Endodermal cell (in vitro differentiated cells): ENCODE results near the gene ZNF621. TPM values are rescaled to one million over a fixed set of nuclear protein-coding genes. Genes with fewer than 3 reads are reported as not detected.

Experiments
- DNase-seq: peaks from one replicate; pipeline ENCODE4 v3.0.0-alpha.2; 2017
- H3K27ac ChIP-seq: 2 replicates; pipeline ENCODE4 v1.5.1; 2013; ENCODE audit warnings: mild to moderate bottlenecking, low read depth, low read length, moderate library complexity
- H3K27me3 ChIP-seq: 2 replicates; pipeline ENCODE4 v1.6.1; 2013; ENCODE audit warnings: mild to moderate bottlenecking, low read length, moderate library complexity; ENCODE audit not compliant: insufficient read depth, control insufficient read depth, poor library complexity, severe bottlenecking
- H3K36me3 ChIP-seq: 2 replicates; pipeline ENCODE4 v1.7.0; 2013; ENCODE audit warnings: mild to moderate bottlenecking, low read length, moderate library complexity; ENCODE audit not compliant: control insufficient read depth, insufficient read depth
- H3K4me1 ChIP-seq: one replicate; pipeline ENCODE4 v1.7.0; 2013; ENCODE audit warnings: low read length; ENCODE audit not compliant: control insufficient read depth, insufficient read depth
- H3K4me3 ChIP-seq: 2 replicates; pipeline ENCODE4 v1.5.1; 2013; ENCODE audit warnings: mild to moderate bottlenecking, low read length, moderate library complexity
- H3K9ac ChIP-seq: 2 replicates; pipeline ENCODE4 v1.6.1; 2013; ENCODE audit warnings: mild to moderate bottlenecking, low read length, moderate library complexity; ENCODE audit not compliant: poor library complexity, severe bottlenecking; ENCODE audit errors: extremely low read depth
- H3K9me3 ChIP-seq: 2 replicates; pipeline ENCODE4 v1.6.1; 2013; ENCODE audit warnings: mild to moderate bottlenecking, low read length, moderate library complexity; ENCODE audit not compliant: control insufficient read depth
- H3K27ac Mint-ChIP-seq: 2 replicates; pipeline ENCODE4 v1.8.0; 2020; ENCODE audit warnings: mixed read lengths
- H3K27me3 Mint-ChIP-seq: 2 replicates; pipeline ENCODE4 v1.8.0; 2021; ENCODE audit warnings: mild to moderate bottlenecking, mixed read lengths; ENCODE audit not compliant: insufficient read depth
- H3K36me3 Mint-ChIP-seq: 2 replicates; pipeline ENCODE4 v1.8.0; 2020; ENCODE audit warnings: low read depth, mixed read lengths
- H3K4me1 Mint-ChIP-seq: 2 replicates; pipeline ENCODE4 v1.8.0; 2020; ENCODE audit warnings: mixed read lengths
- H3K4me3 Mint-ChIP-seq: 2 replicates; pipeline ENCODE4 v1.8.0; 2020; ENCODE audit warnings: mild to moderate bottlenecking, moderate library complexity, mixed read lengths
- H3K9me3 Mint-ChIP-seq: 2 replicates; pipeline ENCODE4 v1.8.0; 2020; ENCODE audit warnings: mild to moderate bottlenecking, mixed read lengths
- CTCF ChIP-seq: fragments of 200-600 bp; sonication (generic); conservative IDR thresholded peaks from 2 replicates; pipeline ENCODE4 v1.5.0; 2021; ENCODE audit warnings: antibody characterized with exemption, mild to moderate bottlenecking
- WGBS, 2 experiments: methylation state at CpG; one replicate each; pipeline versions ENCODE4 v1.1.5 to v1.1.7; 2013; ENCODE audit warnings: missing lambda C conversion rate in 2 of 2, mixed read lengths in 1 of 2; ENCODE audit not compliant: insufficient coverage in 1 of 2, insufficient read length in 1 of 2; 5-methylcytosine and 5-hydroxymethylcytosine counted together
- total RNA-seq, 2 donors: library from RNA; stranded (reverse); fragmentation: NEBNext Ultra II Directional in 1 of 2; extraction: Animal tissue kit (Norgen Biotek cat#: 25700) in 1 of 2; gene quantifications; 2 replicates in 1 of 2; 3 replicates in 1 of 2; pipeline ENCODE4 v1.2.1, GENCODE V29; 2021

ZNF621 gene
- total RNA-seq, 2 donors from 2014 or later: 21.3 to 32.1 TPM

- H3K27ac ChIP-seq: no peak overlapping the region
- H3K4me3 Mint-ChIP-seq: no peak overlapping the region
- no peaks in the 10 kb centered on the region for H3K27me3 ChIP-seq
- peaks cover 4% of the 10 kb centered on the region for H3K9me3 Mint-ChIP-seq
- no peak for TF ChIP-seq CTCF
- no peak overlapping the region for H3K9ac ChIP-seq
- no peak overlapping the region for H3K27ac Mint-ChIP-seq
- no peaks in the 10 kb centered on the region for H3K36me3 ChIP-seq
- WGBS, 2 experiments: 100% methylated on average over 2 of the region's 2 CpGs; no CpG with 5 or more reads in 1 of the 2 experiments
- no peak overlapping the region for H3K4me3 ChIP-seq
- H3K27me3 Mint-ChIP-seq: peaks cover 3% of the 10 kb centered on the region
- no peak for DNase-seq
- no peaks in the 10 kb centered on the region for H3K9me3 ChIP-seq
- peaks cover 4% of the 10 kb centered on the region for H3K36me3 Mint-ChIP-seq
- peaks cover 4% of the 10 kb centered on the region for H3K4me1 Mint-ChIP-seq
- H3K4me1 ChIP-seq: no peaks in the 10 kb centered on the region
These were observed 22.7 kb upstream of the ZNF621 start for GRCh38 chr3:40502034-40502433.

- Histone ChIP-seq H3K27ac (no peak overlapping the region), H3K36me3 (peaks cover 18% of the 10 kb centered on the region), H3K4me3 (peak overlapping the region; percentile 90), H3K9me3 (peaks cover 5% of the 10 kb centered on the region), H3K4me1 (no peaks in the 10 kb centered on the region), H3K27me3 (no peaks in the 10 kb centered on the region), H3K9ac (no peak overlapping the region)
- no peak for DNase-seq
- H3K4me3 Mint-ChIP-seq: peak overlapping the region; percentile 98
- no peak overlapping the region for H3K27ac Mint-ChIP-seq
- H3K9me3 Mint-ChIP-seq: peaks cover 6% of the 10 kb centered on the region
- peaks cover 28% of the 10 kb centered on the region for H3K36me3 Mint-ChIP-seq
- TF ChIP-seq CTCF: no peak
- peaks cover 4% of the 10 kb centered on the region for H3K4me1 Mint-ChIP-seq
- H3K27me3 Mint-ChIP-seq: peaks cover 3% of the 10 kb centered on the region
- 89 to 94% methylated on average over 4 to 5 of the region's 5 CpGs for WGBS, 2 experiments
These were observed 19.9 kb upstream of the ZNF621 start for GRCh38 chr3:40504636-40505430.

GRCh38 chr3:40505599-40506462 is 18.9 kb upstream of the ZNF621 start, which contains the start of gene ZNF620:
Gene ZNF620, plus strand, starts transcription at chr3:40506039. Its CDS starts 314 bp downstream, at chr3:40506353.
- H3K36me3 ChIP-seq: peaks cover 23% of the 10 kb centered on the region
- peak; percentile 68 for TF ChIP-seq CTCF
- peaks cover 8% of the 10 kb centered on the region for H3K9me3 Mint-ChIP-seq
- H3K4me3 Mint-ChIP-seq: peak within 1 kb of the TSS; percentile 98
- H3K27ac ChIP-seq: no peak within 1 kb of the TSS
- 11 to 22% methylated on average over 18 to 44 of the region's 44 CpGs for WGBS, 2 experiments
- peak within 1 kb of the TSS; percentile 98 for H3K27ac Mint-ChIP-seq
- H3K27me3 ChIP-seq: no peaks in the 10 kb centered on the region
- peaks cover 5% of the 10 kb centered on the region for H3K9me3 ChIP-seq
- H3K4me1 ChIP-seq: no peaks in the 10 kb centered on the region
- peaks cover 3% of the 10 kb centered on the region for H3K27me3 Mint-ChIP-seq
- H3K36me3 Mint-ChIP-seq: peaks cover 38% of the 10 kb centered on the region
- peaks cover 4% of the 10 kb centered on the region for H3K4me1 Mint-ChIP-seq
- DNase-seq: peak; percentile 96
- peak within 1 kb of the TSS; percentile 41 for H3K9ac ChIP-seq
- H3K4me3 ChIP-seq: peak within 1 kb of the TSS; percentile 90
